Measurements from ENCODE around the gene RAC2.
"Not testable (repeated sequence)": the region's sequence is repeated elsewhere in the genome, so short reads cannot be mapped to it uniquely, and the experiment has no call there.

The RAC2 gene

GRCh38 chr22:37254867-37255233 lies 10.8 kb upstream of the RAC2 start:
- no peak for DNase-seq (ENCODE audit: low spot score)
- no peak for TF ChIP-seq CTCF (IDR thresholded peaks at IDR 0.05; ENCODE audit: extremely low read depth, missing control alignments)

GRCh38 chr22:37254209-37254866 lies 10.3 kb upstream of the RAC2 start:
- TF ChIP-seq CTCF (IDR thresholded peaks at IDR 0.05; ENCODE audit: extremely low read depth, missing control alignments) = no peak
- DNase-seq (ENCODE audit: low spot score) = no peak

GRCh38 chr22:37253126-37253660 lies 9.1 kb upstream of the RAC2 start:
- DNase-seq (ENCODE audit: low spot score) = no peak
- no peak for TF ChIP-seq CTCF (IDR thresholded peaks at IDR 0.05; ENCODE audit: extremely low read depth, missing control alignments)

GRCh38 chr22:37251836-37252235 lies 7.8 kb upstream of the RAC2 start:
- not testable (repeated sequence) for DNase-seq (ENCODE audit: low spot score)

- DNase-seq (ENCODE audit: low spot score) = no peak
- TF ChIP-seq CTCF (IDR thresholded peaks at IDR 0.05; ENCODE audit: extremely low read depth, missing control alignments) = no peak
Observed at GRCh38 chr22:37249986-37250385, 5.9 kb upstream of the RAC2 start.

GRCh38 chr22:37248251-37248650 lies 4.2 kb upstream of the RAC2 start:
- no peak for TF ChIP-seq CTCF (IDR thresholded peaks at IDR 0.05; ENCODE audit: extremely low read depth, missing control alignments)
- no peak for DNase-seq (ENCODE audit: low spot score)

- no peak for DNase-seq (ENCODE audit: low spot score)
- no peak for TF ChIP-seq CTCF (IDR thresholded peaks at IDR 0.05; ENCODE audit: extremely low read depth, missing control alignments)
Observed at GRCh38 chr22:37245740-37246139, 1.7 kb upstream of the RAC2 start.

Measured in GM20000 (cell line).